Measurements from ENCODE around the gene GSTM4. TPM values are rescaled to one million over a fixed set of nuclear protein-coding genes. Genes with fewer than 3 reads are reported as not detected.

Gene GSTM4
- total and polyA plus RNA-seq, 9 of the 15 experiments (the other 6 are each of a cell fraction or from before 2014, with no cell fraction given): 18.8 to 53.4 (median 38.8) TPM

DNA sequence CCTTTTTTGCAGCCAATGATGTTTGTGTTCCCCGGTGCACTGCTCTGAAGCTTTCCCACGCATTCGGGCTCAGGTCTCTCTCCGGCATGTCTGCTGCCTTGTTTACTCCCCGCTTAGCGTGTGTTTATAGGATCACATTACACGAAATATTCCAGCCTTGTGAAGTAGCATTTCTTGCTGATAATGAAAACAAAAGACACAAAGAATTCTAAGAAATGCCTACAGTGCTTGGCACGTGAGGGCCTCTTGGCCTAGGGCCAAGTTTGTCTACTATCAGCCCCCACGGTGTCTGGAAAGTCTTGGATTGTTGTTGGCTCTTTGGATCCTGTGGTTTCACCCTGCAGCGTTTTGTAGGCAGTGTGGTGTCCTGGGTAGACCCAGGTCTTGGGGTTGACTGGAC is 11.2 kb upstream of the GSTM4 start (continued):
- TF ChIP-seq, protein P1, sequence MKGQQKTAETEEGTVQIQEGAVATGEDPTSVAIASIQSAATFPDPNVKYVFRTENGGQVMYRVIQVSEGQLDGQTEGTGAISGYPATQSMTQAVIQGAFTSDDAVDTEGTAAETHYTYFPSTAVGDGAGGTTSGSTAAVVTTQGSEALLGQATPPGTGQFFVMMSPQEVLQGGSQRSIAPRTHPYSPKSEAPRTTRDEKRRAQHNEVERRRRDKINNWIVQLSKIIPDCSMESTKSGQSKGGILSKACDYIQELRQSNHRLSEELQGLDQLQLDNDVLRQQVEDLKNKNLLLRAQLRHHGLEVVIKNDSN (CRISPR knock-in tag; IDR thresholded peaks at IDR 0.05): peak; percentile 69
- TF ChIP-seq SOX6 (IDR thresholded peaks at IDR 0.05) (peak; percentile 90), FOXK2 (conservative IDR thresholded peaks at IDR 0.05 in 1 of 2, IDR thresholded peaks at IDR 0.05 in 1 of 2; ENCODE audit: low read depth in 2 of 2) (peak; percentile 62 to 78; a peak in 3 of 4 replicates), KDM1A (IDR thresholded peaks at IDR 0.05) (0 out of 4 replicates have a peak, but pooled peaks of 1 of the 2 experiments have one; percentile 7), HMG20B (CRISPR knock-in tag; IDR thresholded peaks at IDR 0.05) (no peak), BHLHE40 (IDR thresholded peaks at IDR 0.05; ENCODE audit: low read length) (peak; percentile 93), CBFA2T3 (IDR thresholded peaks at IDR 0.05) (0 out of 2 replicates have a peak, but pooled peaks have one; percentile 23), CXXC5 (CRISPR knock-in tag; IDR thresholded peaks at IDR 0.05) (peak; percentile 43), ZFP36 (IDR thresholded peaks at IDR 0.05; ENCODE audit: low read depth, low read length, partially characterized antibody) (peak; percentile 20), KLF13 (tag; IDR thresholded peaks at IDR 0.05; ENCODE audit: borderline replicate concordance, low read depth) (no peak), SMAD1 (IDR thresholded peaks at IDR 0.05; ENCODE audit: low read depth, low read length, partially characterized antibody) (peak; percentile 77), RAD21 (CRISPR knock-in tag; conservative IDR thresholded peaks at IDR 0.05 in 1 of 2, IDR thresholded peaks at IDR 0.05 in 1 of 2) (0 out of 4 replicates have a peak, but pooled peaks of 1 of the 2 experiments have one; percentile 20), ARID1B (IDR thresholded peaks at IDR 0.05) (peak; percentile 22; the same call in 1 of the 2 replicates)
- TF ChIP-seq, protein P2, sequence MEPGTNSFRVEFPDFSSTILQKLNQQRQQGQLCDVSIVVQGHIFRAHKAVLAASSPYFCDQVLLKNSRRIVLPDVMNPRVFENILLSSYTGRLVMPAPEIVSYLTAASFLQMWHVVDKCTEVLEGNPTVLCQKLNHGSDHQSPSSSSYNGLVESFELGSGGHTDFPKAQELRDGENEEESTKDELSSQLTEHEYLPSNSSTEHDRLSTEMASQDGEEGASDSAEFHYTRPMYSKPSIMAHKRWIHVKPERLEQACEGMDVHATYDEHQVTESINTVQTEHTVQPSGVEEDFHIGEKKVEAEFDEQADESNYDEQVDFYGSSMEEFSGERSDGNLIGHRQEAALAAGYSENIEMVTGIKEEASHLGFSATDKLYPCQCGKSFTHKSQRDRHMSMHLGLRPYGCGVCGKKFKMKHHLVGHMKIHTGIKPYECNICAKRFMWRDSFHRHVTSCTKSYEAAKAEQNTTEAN (CRISPR knock-in tag; IDR thresholded peaks at IDR 0.05): no peak

All from K562 (cell line).